Mammary epithelial cell (primary cell): Measurements from ENCODE around the gene PMF1.

Experiments
- EZH2 ChIP-seq: IDR thresholded peaks from 2 replicates; pipeline ENCODE4 v1.6.1; 2012; ENCODE audit warnings: low read length, inconsistent platforms, borderline replicate concordance
- TF ChIP-seq, protein P1 (sequence below), 2 donors: IDR thresholded peaks in 1 of 2; conservative IDR thresholded peaks in 1 of 2; 2 replicates each; pipeline ENCODE4 v1.5.1; 2011 to 2012; ENCODE audit warnings: inconsistent platforms in 2 of 2, low read length in 2 of 2, mild to moderate bottlenecking in 2 of 2, control low read depth in 1 of 2, low read depth in 1 of 2; ENCODE audit not compliant: insufficient read depth in 1 of 2; ENCODE audit errors: extremely low read depth in 1 of 2

GRCh38 chr1:156260896-156261295 lies 48.1 kb downstream of the PMF1 start:
- TF ChIP-seq, protein P1, sequence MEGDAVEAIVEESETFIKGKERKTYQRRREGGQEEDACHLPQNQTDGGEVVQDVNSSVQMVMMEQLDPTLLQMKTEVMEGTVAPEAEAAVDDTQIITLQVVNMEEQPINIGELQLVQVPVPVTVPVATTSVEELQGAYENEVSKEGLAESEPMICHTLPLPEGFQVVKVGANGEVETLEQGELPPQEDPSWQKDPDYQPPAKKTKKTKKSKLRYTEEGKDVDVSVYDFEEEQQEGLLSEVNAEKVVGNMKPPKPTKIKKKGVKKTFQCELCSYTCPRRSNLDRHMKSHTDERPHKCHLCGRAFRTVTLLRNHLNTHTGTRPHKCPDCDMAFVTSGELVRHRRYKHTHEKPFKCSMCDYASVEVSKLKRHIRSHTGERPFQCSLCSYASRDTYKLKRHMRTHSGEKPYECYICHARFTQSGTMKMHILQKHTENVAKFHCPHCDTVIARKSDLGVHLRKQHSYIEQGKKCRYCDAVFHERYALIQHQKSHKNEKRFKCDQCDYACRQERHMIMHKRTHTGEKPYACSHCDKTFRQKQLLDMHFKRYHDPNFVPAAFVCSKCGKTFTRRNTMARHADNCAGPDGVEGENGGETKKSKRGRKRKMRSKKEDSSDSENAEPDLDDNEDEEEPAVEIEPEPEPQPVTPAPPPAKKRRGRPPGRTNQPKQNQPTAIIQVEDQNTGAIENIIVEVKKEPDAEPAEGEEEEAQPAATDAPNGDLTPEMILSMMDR (conservative IDR thresholded peaks at IDR 0.05 in 1 of 2, IDR thresholded peaks at IDR 0.05 in 1 of 2; ENCODE audit: extremely low read depth in 1 of 2, insufficient read depth in 1 of 2, low read depth in 1 of 2, low read length in 2 of 2): no peak
- no peak for TF ChIP-seq EZH2
